Bronchial smooth muscle cell (primary cell): ENCODE data around the gene HSD17B14. TPM values are rescaled to one million over a fixed set of nuclear protein-coding genes. Genes with fewer than 3 reads are reported as not detected.

Source experiments
- total RNA-seq: library from RNA; depleted of rRNA; stranded (reverse); fragments of >200 nt; gene quantifications from 2 replicates; pipeline ENCODE4 v1.2.1, GENCODE V29; 2014

HSD17B14 gene
- 5.5 and 15.9 TPM in 2 replicates for total RNA-seq

GRCh38 chr19:48836089-48837017, at the start of gene HSD17B14:
TSS of gene HSD17B14 (minus strand) at chr19:48836491. CDS start at chr19:48836411, 80 bp downstream.

GRCh38 chr19:48872182-48872883, 36.0 kb upstream of the HSD17B14 start, which contains the start of gene PPP1R15A:
TSS of gene PPP1R15A (plus strand) at chr19:48872421. CDS start at chr19:48873234, 813 bp downstream.

GRCh38 chr19:48868114-48868886, 32.0 kb upstream of the HSD17B14 start, which contains the start of gene PLEKHA4:
TSS of gene PLEKHA4 (minus strand) at chr19:48868617. CDS start at chr19:48867620, 997 bp downstream.

Other genes with a start within 250 kb of the HSD17B14 start
- not detected in 2 replicates for gene SPACA4, start 229.7 kb downstream of the HSD17B14 start, total RNA-seq
- gene FAM83E, start 221.4 kb downstream of the HSD17B14 start, total RNA-seq, result 0.34 and 0.63 TPM in 2 replicates
- 2,147 and 2,501 TPM in 2 replicates for gene RPL18, start 217.3 kb downstream of the HSD17B14 start, total RNA-seq
- 4.4 and 7.1 TPM in 2 replicates for gene SPHK2, start 217.0 kb downstream of the HSD17B14 start, total RNA-seq
- gene DBP, start 199.1 kb downstream of the HSD17B14 start, total RNA-seq, result 10.2 and 19.2 TPM in 2 replicates
- 3.9 and 10.1 TPM in 2 replicates for gene CA11, start 190.3 kb downstream of the HSD17B14 start, total RNA-seq
- 0.26 TPM in 1 of 2 replicates, not detected in the other for gene NTN5, start 163.5 kb downstream of the HSD17B14 start, total RNA-seq
- 0.17 TPM in 1 of 2 replicates, not detected in the other for gene FUT2, start 140.5 kb downstream of the HSD17B14 start, total RNA-seq
- gene MAMSTR, start 116.8 kb downstream of the HSD17B14 start, total RNA-seq, result 0.60 and 0.79 TPM in 2 replicates
- gene RASIP1, start 95.9 kb downstream of the HSD17B14 start, total RNA-seq, result 1.4 and 1.6 TPM in 2 replicates
- under 0.01 TPM in 1 of 2 replicates, not detected in the other for gene IZUMO1, start 89.6 kb downstream of the HSD17B14 start, total RNA-seq
- under 0.01 TPM in 2 replicates for gene FUT1, start 83.8 kb downstream of the HSD17B14 start, total RNA-seq
- gene FGF21, start 81.0 kb downstream of the HSD17B14 start, total RNA-seq, result not detected in 2 replicates
- gene BCAT2, start 25.5 kb downstream of the HSD17B14 start, total RNA-seq, result 22.2 and 27.1 TPM in 2 replicates
- gene PLEKHA4, start 32.1 kb upstream of the HSD17B14 start, total RNA-seq, result 14.3 and 18.6 TPM in 2 replicates
- 48.1 and 56.8 TPM in 2 replicates for gene PPP1R15A, start 35.9 kb upstream of the HSD17B14 start, total RNA-seq
- gene TULP2, start 62.3 kb upstream of the HSD17B14 start, total RNA-seq, result 0.26 and 0.32 TPM in 2 replicates
- 149 and 199 TPM in 2 replicates for gene NUCB1, start 63.8 kb upstream of the HSD17B14 start, total RNA-seq
- 1.6 TPM in 1 of 2 replicates, not detected in the other for gene DHDH, start 97.2 kb upstream of the HSD17B14 start, total RNA-seq
- gene BAX, start 118.4 kb upstream of the HSD17B14 start, total RNA-seq, result 70.6 and 113 TPM in 2 replicates
- gene FTL, start 128.8 kb upstream of the HSD17B14 start, total RNA-seq, result 4,288 and 4,455 TPM in 2 replicates
- 20.4 and 22.7 TPM in 2 replicates for gene GYS1, start 156.8 kb upstream of the HSD17B14 start, total RNA-seq
- gene RUVBL2, start 157.4 kb upstream of the HSD17B14 start, total RNA-seq, result 166 and 207 TPM in 2 replicates
- gene LHB, start 180.6 kb upstream of the HSD17B14 start, total RNA-seq, result not detected in 2 replicates
- gene CGB3, start 187.8 kb upstream of the HSD17B14 start, total RNA-seq, result not detected in 2 replicates
- not detected in 2 replicates for gene CGB2, start 195.4 kb upstream of the HSD17B14 start, total RNA-seq
- not detected in 2 replicates for gene CGB1, start 200.4 kb upstream of the HSD17B14 start, total RNA-seq
- gene CGB5, start 207.4 kb upstream of the HSD17B14 start, total RNA-seq, result 0.16 TPM in 1 of 2 replicates, not detected in the other
- gene CGB8, start 212.6 kb upstream of the HSD17B14 start, total RNA-seq, result not detected in 2 replicates
- 0.17 and 0.47 TPM in 2 replicates for gene CGB7, start 221.3 kb upstream of the HSD17B14 start, total RNA-seq
- gene NTF4, start 228.3 kb upstream of the HSD17B14 start, total RNA-seq, result 0.16 and 0.17 TPM in 2 replicates
- gene KCNA7, start 236.2 kb upstream of the HSD17B14 start, total RNA-seq, result not detected in 2 replicates
- gene SNRNP70, start 249.0 kb upstream of the HSD17B14 start, total RNA-seq, result 128 and 142 TPM in 2 replicates